NCI-H524 treated with DMSO at 0.1 percent for 48 hours (cell line): ENCODE measurements around the gene SCAPER.

ENCODE experiments used
- DNase-seq: peaks from one replicate; lab custom pipeline; 2025; lab: John Stamatoyannopoulos, UW

The SCAPER gene

DNA sequence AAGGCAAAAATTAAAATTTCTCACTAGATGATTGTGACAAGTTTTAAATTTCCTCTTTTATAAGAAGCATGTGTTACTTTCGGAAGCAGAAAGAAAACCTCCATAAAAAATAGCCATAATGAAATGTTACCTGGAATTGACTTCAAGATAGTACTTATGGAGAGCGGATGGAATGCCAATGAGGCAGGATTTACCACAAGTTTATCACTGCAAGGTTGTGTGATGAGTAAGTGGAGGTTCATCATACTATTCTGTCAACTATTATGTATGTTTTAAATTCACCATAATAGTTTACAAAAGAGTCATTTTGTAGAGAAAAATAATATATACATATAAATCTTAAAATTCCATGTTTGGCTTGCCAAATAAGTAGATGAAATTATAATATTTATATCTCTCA is 230.3 kb downstream of the SCAPER start:
- DNase-seq = no peak

- no peak for DNase-seq
These were observed 235.5 kb downstream of the SCAPER start for GRCh38 chr15:76669521-76670207.

DNA sequence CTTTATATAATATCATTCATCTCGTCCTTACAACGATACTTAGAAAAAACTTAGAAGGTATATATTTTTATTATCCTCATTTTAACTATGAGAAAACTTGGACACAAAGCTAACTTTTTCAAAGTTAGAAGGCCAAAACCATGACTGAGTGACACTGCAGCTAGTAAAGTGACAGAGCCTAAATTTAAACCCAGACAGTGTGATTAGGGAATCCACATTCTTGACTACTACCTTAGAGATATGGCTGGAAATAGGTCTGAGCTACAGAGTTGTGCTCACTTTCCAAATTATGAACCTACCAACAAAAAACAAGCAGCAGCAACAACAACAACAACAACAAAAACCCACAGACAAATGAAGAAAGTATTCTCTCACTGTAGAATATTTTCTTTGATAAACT is 236.2 kb downstream of the SCAPER start:
- DNase-seq = no peak

- no peak for DNase-seq
These were observed 237.0 kb downstream of the SCAPER start for GRCh38 chr15:76667943-76668715.

- no peak for DNase-seq
These were observed 240.2 kb downstream of the SCAPER start for GRCh38 chr15:76664895-76665294.

- DNase-seq = no peak
These were observed 240.7 kb downstream of the SCAPER start for GRCh38 chr15:76664411-76664810.

DNA sequence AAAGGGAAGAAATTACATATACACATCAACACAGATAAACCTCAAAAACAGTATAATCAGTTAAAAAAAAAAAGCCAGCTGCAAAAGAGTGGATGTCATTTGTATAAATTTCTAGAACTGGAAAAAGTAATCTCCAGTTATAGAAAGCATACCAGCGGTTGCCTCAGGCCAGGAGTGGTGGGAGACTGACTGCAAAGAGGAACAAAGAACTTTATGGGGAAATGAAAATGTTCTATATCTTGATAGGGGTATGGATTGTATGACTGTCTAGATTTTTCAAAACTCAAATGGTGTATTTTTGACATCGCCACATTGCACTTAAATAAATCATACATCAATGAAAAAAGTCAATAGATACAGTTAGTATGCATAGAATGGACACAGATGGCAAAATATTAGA is 241.6 kb downstream of the SCAPER start:
- no peak for DNase-seq

DNA sequence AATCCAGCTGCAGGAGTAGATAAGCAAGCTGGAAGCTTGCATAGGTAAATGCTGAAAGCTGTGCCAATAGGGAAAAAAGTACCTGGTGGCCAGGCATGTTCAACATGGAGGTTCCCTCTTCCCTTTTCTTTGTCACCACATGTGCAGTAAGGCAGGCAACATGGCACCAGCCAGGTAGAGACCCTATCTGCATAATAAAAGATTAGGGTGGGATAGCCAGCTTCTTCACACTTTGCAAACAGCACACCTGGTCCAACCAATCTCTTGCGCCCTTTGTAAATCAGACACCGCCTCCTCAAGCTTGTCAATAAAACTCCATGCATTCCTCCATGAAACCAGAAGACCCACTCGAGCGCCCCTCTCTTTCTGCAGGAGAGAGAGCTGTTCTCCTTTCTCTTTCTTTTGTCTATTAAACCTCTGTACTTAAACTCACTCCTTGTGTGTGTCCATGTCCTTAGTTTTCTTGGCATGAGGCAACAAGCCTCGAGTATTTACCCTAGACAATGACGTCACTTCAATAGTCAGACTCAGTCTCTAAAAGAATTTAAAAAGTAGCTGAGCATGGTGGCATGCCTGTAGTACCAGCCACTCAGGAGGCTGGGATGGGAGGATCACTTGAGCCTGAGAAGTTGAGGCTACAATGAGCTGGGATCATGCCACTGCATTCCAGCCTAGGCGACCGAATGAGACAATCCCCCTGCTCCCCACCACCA is 256.3 kb downstream of the SCAPER start:
- DNase-seq = no peak

DNA sequence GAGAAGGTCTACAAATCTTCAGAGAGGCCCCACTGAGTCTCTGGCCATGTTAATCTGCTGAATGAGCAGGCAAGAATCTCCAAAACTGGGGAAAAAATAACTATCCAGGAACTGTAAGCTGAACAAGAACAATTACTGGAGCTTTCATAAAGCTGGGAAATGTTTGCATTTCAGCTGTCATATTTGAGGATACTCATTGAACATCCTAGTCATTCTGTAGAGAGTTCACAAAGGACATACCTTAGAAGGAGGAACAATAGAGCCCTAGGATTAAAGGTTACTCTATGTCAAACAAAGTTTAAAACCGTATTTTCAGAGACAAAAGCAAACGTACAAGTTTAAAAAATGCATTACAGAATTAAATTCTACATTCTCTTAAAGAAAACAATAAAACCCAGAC is 257.5 kb downstream of the SCAPER start:
- no peak for DNase-seq

- no peak for DNase-seq
These were observed 260.5 kb downstream of the SCAPER start for GRCh38 chr15:76644646-76645045.

DNA sequence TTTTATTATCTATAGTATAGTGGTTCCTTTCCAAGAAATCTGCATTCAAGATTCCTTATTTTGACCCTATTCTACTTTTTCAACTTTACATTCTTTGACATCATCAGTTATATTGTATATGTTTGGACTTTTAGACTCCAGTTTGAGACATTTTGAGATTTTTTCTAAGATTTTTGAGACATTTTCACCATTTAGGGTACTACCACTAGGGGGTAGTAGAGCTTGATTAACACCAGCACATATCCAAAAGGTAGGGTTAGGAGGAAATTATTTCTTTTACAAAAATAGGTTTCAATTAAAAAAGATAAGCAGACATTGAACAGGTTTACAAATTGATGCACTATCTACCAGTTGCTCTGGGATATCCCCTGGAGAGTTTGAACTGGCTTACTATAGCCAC is 262.5 kb downstream of the SCAPER start:
- no peak for DNase-seq

DNA sequence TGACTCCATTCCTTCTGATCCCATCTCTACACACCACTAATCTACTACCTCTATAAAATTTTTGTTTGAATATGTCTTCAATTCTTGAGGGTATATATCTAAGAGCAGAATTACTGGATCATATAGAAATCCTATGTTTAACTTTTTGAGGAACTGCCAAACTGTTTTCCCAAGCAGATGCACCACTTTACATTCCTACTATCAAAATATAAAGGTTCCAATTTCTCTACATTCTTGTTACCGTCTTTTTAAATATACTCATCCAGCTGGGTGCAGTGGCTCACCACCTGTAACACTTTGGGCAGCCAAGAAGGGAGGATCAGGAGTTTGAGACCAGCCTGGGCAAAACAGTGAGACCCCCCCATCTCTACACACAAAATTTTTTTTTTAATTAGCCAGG is 268.0 kb downstream of the SCAPER start:
- DNase-seq = no peak

DNA sequence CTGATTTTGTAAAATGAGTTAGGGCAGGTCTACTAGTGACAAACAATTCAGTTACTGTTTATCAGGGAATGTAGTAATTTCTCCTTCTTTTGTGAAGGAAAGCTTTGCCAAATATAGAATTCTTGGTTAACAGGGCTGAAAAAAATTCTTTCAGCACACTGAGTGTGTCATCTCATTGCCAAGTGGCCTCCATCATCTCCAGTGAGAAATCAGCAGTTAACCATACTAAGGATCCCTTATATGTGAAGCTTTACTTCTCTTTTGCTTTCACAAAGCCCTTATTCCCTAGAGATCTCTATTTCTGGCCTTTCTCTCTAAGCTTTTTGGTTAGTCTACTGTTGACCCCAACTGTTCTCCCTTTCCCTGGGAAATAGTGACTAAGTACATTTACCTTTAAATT is 269.1 kb downstream of the SCAPER start:
- no peak for DNase-seq

- no peak for DNase-seq
These were observed 278.5 kb downstream of the SCAPER start for GRCh38 chr15:76626611-76627010.

- no peak for DNase-seq
These were observed 279.9 kb downstream of the SCAPER start for GRCh38 chr15:76625267-76625666.

GRCh38 chr15:76614725-76615124 is 290.4 kb downstream of the SCAPER start:
- no peak for DNase-seq

DNA sequence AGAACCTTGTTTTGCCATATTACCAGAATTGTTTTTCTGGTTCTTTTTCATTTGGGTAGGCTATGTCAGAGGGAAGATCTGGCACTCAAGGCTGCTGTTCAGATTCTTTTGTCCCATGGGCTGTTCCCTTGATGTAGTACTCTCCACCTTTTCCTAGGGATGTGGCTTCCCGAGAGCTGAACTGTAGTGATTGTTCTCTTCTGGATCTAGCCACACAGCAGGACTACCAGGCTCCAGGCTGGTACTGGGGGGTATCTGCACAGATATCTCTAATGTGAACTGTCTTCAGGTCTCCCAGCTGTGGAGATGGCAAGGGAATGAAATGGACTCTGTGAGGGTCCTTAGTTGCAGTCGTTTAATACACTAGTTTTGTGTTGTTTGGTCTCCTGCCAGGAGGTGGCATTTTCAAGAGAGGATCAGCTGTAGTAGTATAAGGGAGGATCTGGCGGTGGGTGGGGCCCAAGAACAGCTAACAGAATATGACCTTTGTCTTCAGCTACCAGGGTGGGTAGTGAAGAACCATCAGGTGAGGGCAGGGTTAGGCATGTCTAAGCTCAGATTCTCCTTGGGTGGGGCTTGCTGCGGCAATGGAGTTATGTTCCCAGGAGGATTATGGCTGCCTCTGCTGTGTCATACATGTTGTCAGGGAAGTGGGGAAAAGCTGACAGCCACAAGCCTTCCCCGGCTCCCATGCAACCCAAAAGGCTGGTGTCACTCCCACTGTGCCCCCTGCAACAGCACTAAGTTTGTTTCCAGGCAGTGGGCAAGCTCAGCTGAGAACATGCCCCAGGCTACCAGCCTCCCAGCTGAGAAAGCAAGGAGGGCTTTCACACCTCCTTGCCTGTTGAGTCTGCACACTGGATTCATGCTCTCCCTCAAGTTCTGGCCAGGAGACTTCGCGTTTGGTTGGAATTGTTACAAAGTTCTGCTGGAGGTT is 316.1 kb downstream of the SCAPER start:
- DNase-seq = no peak

- DNase-seq = no peak
These were observed 319.6 kb downstream of the SCAPER start for GRCh38 chr15:76585576-76585897.

DNA sequence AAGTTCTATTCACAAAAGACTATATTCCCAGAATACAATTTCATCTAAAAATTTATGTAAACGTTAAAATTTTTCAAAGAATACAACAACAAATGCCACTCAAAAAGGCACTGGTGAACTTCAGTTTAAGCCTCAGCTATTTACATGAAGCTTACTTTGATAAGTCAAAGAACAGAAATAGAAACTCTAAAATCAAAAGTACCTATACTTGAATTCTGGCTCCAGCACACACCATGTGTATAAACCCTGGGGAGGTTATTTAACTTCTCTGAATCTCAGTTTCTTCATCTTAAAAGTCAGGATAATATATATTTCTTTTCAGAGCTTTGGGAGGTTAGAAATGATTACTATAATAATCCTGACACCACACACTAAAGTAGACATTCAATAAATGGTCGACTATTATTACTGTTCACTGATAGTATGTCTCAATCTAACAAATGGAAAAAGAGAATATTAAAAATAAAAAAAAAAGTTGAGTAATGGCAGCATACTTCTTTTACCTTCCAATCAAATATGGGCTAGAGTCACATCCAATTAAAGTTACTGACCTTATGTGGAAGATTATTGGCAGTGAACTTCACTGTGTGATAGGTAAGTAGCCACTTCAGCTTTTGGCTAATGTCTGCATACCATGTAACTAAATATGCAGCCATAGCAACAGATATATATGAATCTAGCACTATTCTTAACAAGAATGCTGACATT is 320.1 kb downstream of the SCAPER start:
- DNase-seq = no peak

GRCh38 chr15:76582550-76582949 is 322.6 kb downstream of the SCAPER start:
- no peak for DNase-seq

DNA sequence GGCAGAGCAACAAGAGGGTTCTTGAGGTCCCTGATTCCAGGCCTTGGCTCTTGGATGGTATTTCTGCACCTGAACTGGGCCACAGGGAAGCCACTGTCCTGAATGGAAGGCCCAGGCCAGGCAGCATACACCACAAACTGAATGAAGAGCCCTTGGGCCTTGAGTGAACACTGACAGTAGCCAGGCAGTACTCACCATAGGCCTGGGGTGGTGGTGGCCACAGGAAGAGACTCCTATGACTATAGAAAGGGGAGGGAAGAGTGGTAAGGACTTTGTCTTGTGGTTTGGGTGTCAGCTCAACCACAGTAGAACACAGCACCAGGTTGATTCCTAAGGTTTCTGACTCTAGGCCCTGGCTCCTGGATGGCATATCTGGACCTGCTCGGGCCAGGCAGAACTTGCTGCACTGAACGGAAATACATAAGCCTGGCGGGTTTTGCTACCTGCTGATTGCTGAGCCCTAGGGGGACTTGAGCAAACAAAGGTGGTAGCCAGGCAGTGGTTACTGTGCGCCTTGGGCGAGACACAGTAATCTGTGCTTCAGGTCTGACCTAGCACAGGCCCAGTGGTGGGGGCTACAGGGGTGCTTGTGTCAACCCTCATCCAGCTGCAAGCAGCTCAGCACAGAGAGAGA is 327.1 kb downstream of the SCAPER start:
- DNase-seq = no peak
